Gastroesophageal sphincter (tissue), 4 donors: ENCODE measurements around the gene TACC3. TPM values are rescaled to one million over a fixed set of nuclear protein-coding genes. Genes with fewer than 3 reads are reported as not detected.

ENCODE experiments used
- ATAC-seq: fragments of 150-250 bp; one replicate; pipeline ENCODE4 v1.9.1; 2016; ENCODE audit warnings: mild to moderate bottlenecking, moderate library complexity
- H3K27ac ChIP-seq, 4 donors: fragments of 200-600 bp; sonication (generic) in 3 of 4; 1 replicate in 3 of 4; 2 replicates in 1 of 4; pipeline ENCODE4 v1.5.1; 2016 to 2019
- H3K27me3 ChIP-seq: fragments of 200-600 bp; sonication (generic); one replicate; pipeline ENCODE4 v1.5.1; 2019
- H3K36me3 ChIP-seq, 2 donors: fragments of 200-600 bp; sonication (generic); one replicate each; pipeline ENCODE4 v1.5.1; 2019; ENCODE audit warnings: control low read depth in 1 of 2
- H3K4me1 ChIP-seq, 3 donors: fragments of 200-600 bp; sonication (generic); 1 replicate in 2 of 3; 2 replicates in 1 of 3; pipeline ENCODE4 v1.5.1; 2016 to 2019; ENCODE audit warnings: control low read depth in 2 of 3
- H3K4me3 ChIP-seq, 2 donors: fragments of 200-600 bp; sonication (generic); one replicate each; pipeline ENCODE4 v1.5.1; 2019; ENCODE audit warnings: mild to moderate bottlenecking in 1 of 2, moderate library complexity in 1 of 2
- H3K9me3 ChIP-seq, 3 donors: fragments of 200-600 bp; sonication (generic); one replicate each; pipeline ENCODE4 v1.5.1; 2017 to 2019; ENCODE audit warnings: control low read depth in 2 of 3
- EP300 ChIP-seq: sonication (generic); formaldehyde crosslinking; IDR thresholded peaks from one replicate; pipeline ENCODE4 v1.6.1; 2017; ENCODE audit warnings: antibody characterized with exemption, mild to moderate bottlenecking
- POLR2A ChIP-seq, 2 donors: fragments of 450-650 bp; IDR thresholded peaks; one replicate each; pipeline ENCODE4 v1.6.1; 2017; ENCODE audit warnings: antibody characterized with exemption in 2 of 2, mild to moderate bottlenecking in 2 of 2, moderate library complexity in 1 of 2
- POLR2AphosphoS5 ChIP-seq: sonication (generic); formaldehyde crosslinking; IDR thresholded peaks from one replicate; pipeline ENCODE4 v1.6.1; 2017; ENCODE audit warnings: antibody characterized with exemption
- whole genome bisulfite sequencing, 2 donors: methylation state at CpG; one replicate each; pipeline ENCODE4 v1.1.5; 2018; ENCODE audit warnings: low coverage in 1 of 2; 5-methylcytosine and 5-hydroxymethylcytosine counted together
- total RNA-seq, 4 donors: library from RNA; depleted of rRNA; stranded (reverse); fragments of >200 nt; gene quantifications; one replicate each; pipeline ENCODE4 v1.1.0, GENCODE V29; 2016
- TF ChIP-seq, protein P1 (sequence below), 4 experiments: fragments of 200-600 bp in 2 of 4; fragments of 450-650 bp in 2 of 4; sonication (generic) in 1 of 4; IDR thresholded peaks; one replicate each; pipeline ENCODE4 v1.5.1; 2017 to 2019; ENCODE audit warnings: antibody characterized with exemption in 4 of 4, mild to moderate bottlenecking in 2 of 4, moderate library complexity in 2 of 4

Gene TACC3
- total RNA-seq, 4 donors from 2014 or later: 6.0 to 8.2 (median 7.1) TPM

DNA sequence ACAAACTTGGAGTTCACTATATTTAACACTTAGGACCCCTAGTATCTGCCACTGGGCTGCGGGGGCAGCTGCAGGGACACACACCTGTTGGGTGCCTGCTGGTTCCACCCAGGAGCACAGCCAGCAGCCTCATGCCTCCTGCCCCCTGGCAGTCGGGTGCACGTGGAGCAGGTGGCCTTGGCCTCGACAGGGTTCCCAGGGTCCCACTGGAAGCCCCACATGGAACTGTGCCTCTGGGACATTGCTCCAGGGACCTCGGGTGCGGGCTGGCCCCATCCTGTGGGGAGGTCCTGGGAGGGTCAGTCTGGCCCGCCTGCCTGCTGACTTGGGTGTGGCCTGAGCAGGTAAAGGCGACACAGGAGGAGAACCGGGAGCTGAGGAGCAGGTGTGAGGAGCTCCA, 18.0 kb downstream of the TACC3 start:
- ATAC-seq: no peak
- H3K27ac ChIP-seq: no peak overlapping the region
- no peak overlapping the region for H3K4me3 ChIP-seq
- H3K36me3 ChIP-seq: peaks cover 0 to 84% of the 10 kb centered on the region in 2 donors
- H3K9me3 ChIP-seq: peaks cover 0 to 18% (median 0%) of the 10 kb centered on the region in 3 donors
- H3K4me1 ChIP-seq: no peaks in the 10 kb centered on the region
- H3K27me3 ChIP-seq: no peaks in the 10 kb centered on the region
- TF ChIP-seq POLR2AphosphoS5: no peak
- TF ChIP-seq, protein P1, sequence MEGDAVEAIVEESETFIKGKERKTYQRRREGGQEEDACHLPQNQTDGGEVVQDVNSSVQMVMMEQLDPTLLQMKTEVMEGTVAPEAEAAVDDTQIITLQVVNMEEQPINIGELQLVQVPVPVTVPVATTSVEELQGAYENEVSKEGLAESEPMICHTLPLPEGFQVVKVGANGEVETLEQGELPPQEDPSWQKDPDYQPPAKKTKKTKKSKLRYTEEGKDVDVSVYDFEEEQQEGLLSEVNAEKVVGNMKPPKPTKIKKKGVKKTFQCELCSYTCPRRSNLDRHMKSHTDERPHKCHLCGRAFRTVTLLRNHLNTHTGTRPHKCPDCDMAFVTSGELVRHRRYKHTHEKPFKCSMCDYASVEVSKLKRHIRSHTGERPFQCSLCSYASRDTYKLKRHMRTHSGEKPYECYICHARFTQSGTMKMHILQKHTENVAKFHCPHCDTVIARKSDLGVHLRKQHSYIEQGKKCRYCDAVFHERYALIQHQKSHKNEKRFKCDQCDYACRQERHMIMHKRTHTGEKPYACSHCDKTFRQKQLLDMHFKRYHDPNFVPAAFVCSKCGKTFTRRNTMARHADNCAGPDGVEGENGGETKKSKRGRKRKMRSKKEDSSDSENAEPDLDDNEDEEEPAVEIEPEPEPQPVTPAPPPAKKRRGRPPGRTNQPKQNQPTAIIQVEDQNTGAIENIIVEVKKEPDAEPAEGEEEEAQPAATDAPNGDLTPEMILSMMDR (IDR thresholded peaks at IDR 0.05): no peak
- 100% methylated on average over 1 of the region's 9 CpGs; no CpG with 5 or more reads in 1 of the 2 donors for WGBS, 2 donors

DNA sequence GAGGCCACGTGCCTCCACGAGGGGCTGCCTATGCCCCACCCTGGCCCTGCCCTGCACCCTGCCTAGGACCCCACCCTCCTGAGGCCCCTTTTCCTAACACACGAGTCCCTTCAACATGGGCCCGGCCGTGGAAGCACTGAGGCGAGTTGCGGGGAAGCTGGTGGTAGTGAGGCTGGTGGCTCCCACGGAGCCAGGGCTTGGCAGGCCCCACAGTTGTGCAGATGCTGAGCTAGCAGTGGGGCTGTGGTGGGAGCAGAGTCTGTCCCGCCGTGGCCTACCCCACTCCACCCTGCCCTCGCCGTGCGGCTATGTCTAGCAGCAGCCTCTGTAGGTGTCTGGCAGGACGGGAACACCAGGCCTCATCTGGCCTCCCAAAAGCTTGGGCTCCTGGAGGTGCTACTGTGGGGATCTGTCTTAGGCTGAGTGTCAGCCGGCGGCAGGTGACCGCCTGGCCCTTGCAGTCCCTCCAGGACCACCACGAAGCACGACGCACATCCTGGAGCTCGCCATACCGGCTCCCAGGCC, 18.8 kb downstream of the TACC3 start:
- WGBS, 2 donors: no CpG with 5 or more reads among the region's 22 CpGs
- no peak overlapping the region for H3K27ac ChIP-seq
- no peak overlapping the region for H3K4me3 ChIP-seq
- no peaks in the 10 kb centered on the region for H3K27me3 ChIP-seq
- TF ChIP-seq POLR2A (IDR thresholded peaks at IDR 0.05) (no peak), POLR2AphosphoS5 (no peak), EP300 (no peak)
- TF ChIP-seq, protein P1 (IDR thresholded peaks at IDR 0.05): no peak
- no peaks in the 10 kb centered on the region for H3K4me1 ChIP-seq
- H3K36me3 ChIP-seq: peaks cover 0 to 85% of the 10 kb centered on the region in 2 donors
- H3K9me3 ChIP-seq: peaks cover 0 to 18% (median 0%) of the 10 kb centered on the region in 3 donors
- no peak for ATAC-seq

DNA sequence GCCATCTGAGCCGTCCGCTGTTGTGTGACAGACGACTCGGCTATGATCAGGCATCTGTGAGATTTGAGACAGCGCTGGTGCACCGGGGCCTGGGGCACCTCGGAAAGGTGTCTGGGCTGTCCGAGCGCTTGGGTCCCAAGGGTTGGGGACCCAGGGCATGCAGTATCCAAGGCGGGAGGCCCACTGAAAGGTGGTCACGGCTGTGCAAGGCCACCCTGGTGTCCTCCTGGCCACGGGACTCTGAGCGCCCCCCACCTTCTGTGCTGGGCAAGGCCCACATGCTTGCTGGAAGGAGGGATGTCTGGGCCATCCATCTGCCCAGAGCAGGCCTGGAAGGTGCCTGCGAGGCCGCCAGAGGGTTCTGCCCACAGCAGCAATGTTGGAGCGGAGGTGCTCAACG, 19.9 kb downstream of the TACC3 start:
- H3K27ac ChIP-seq: no peak overlapping the region
- H3K36me3 ChIP-seq: peaks cover 0 to 77% of the 10 kb centered on the region in 2 donors
- WGBS, 2 donors: no CpG with 5 or more reads among the region's 17 CpGs
- H3K9me3 ChIP-seq: peaks cover 0 to 18% (median 0%) of the 10 kb centered on the region in 3 donors
- no peak overlapping the region for H3K4me3 ChIP-seq
- no peak for ATAC-seq
- peaks cover 5% of the 10 kb centered on the region for H3K27me3 ChIP-seq
- TF ChIP-seq POLR2A (IDR thresholded peaks at IDR 0.05) (no peak), EP300 (no peak), POLR2AphosphoS5 (no peak)
- TF ChIP-seq, protein P1 (IDR thresholded peaks at IDR 0.05): no peak
- peaks cover 0 to 2% (median 0%) of the 10 kb centered on the region in 3 donors for H3K4me1 ChIP-seq

DNA sequence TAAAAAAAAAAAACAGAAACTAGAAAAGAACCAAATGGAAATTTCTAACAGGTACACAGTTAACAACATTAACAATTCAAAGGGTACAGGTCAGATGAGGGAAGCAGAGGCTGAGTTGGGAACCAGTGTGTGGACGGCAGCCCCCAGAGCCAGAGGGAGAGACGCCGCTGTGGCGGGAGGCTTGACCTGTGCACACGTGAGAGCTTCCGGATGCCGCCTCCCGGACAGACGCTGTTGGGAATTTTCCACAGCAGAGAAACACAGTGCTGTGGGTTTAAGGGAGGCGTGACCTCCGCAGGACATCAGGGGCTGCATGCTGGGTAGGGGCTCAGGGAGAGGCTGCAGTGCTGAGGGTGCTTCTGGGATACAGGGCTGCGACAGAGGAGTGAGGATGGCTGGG, 22.2 kb downstream of the TACC3 start:
- Histone ChIP-seq H3K36me3 (peaks cover 0 to 55% of the 10 kb centered on the region in 2 donors), H3K4me1 (peaks cover 0 to 8% (median 1%) of the 10 kb centered on the region in 3 donors), H3K27me3 (peaks cover 22% of the 10 kb centered on the region), H3K27ac (no peak overlapping the region), H3K9me3 (peaks cover 0 to 11% (median 0%) of the 10 kb centered on the region in 3 donors), H3K4me3 (no peak overlapping the region)
- no peak for ATAC-seq
- TF ChIP-seq POLR2A (IDR thresholded peaks at IDR 0.05) (no peak), EP300 (no peak), POLR2AphosphoS5 (no peak)
- TF ChIP-seq, protein P1 (IDR thresholded peaks at IDR 0.05): no peak
- WGBS, 2 donors: 62 to 74% methylated on average over 5 to 9 of the region's 12 CpGs

DNA sequence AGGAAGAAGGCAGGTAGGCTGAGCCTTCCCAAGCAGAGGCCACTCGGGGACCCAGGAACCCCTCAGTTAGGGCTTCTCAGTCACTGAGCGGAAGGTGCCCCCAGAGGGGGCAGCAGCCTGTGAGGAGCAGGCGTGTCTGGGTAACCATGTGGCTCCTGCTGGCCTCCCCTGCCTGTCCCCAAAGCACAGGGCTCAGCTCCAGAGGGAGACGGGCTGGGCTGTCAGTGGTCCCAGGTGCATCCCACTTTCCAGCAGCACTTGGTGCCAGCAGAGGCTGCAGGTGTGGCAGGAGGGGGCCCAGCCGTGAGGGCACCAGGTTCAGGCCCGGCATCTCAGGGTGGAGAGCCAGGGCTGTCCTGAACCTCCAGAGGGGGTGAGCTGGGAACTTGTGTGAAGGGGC, 22.7 kb downstream of the TACC3 start:
- H3K4me3 ChIP-seq: no peak overlapping the region
- no peak overlapping the region for H3K27ac ChIP-seq
- no peak for TF ChIP-seq POLR2A (IDR thresholded peaks at IDR 0.05)
- TF ChIP-seq, protein P1 (IDR thresholded peaks at IDR 0.05): no peak
- TF ChIP-seq POLR2AphosphoS5: no peak
- no peak for TF ChIP-seq EP300
- peaks cover 26% of the 10 kb centered on the region for H3K27me3 ChIP-seq
- peaks cover 0 to 50% of the 10 kb centered on the region in 2 donors for H3K36me3 ChIP-seq
- ATAC-seq: no peak
- 100% methylated on average over 1 of the region's 6 CpGs; no CpG with 5 or more reads in 1 of the 2 donors for WGBS, 2 donors
- H3K9me3 ChIP-seq: peaks cover 0 to 7% (median 0%) of the 10 kb centered on the region in 3 donors
- peaks cover 0 to 11% (median 4%) of the 10 kb centered on the region in 3 donors for H3K4me1 ChIP-seq
